Ovary (tissue), 9 donors: ENCODE data around the gene RFX5. TPM values are rescaled to one million over a fixed set of nuclear protein-coding genes. Genes with fewer than 3 reads are reported as not detected.
A peak's percentile ranks its signal among the peaks of the same experiment; 100 is the strongest.

Experiments
- DNase-seq, 5 donors: peaks; one replicate each; pipeline ENCODE4 v3.0.0-alpha.2; 2019 to 2020
- H3K27ac ChIP-seq, 2 donors: fragments of 200-600 bp; one replicate each; pipeline versions ENCODE4 v1.5.1 to v1.8.0; 2019 to 2022
- H3K27me3 ChIP-seq: fragments of 200-600 bp; one replicate; pipeline ENCODE4 v1.8.0; 2022
- H3K36me3 ChIP-seq: fragments of 200-600 bp; sonication (generic); one replicate; pipeline ENCODE4 v1.5.1; 2019
- H3K4me1 ChIP-seq: one replicate; pipeline ENCODE4 v1.8.1; 2013; ENCODE audit warnings: mild to moderate bottlenecking, moderate library complexity; ENCODE audit not compliant: insufficient read depth
- H3K4me3 ChIP-seq: fragments of 200-600 bp; sonication (generic); one replicate; pipeline ENCODE4 v1.5.1; 2017
- H3K9me3 ChIP-seq, 2 donors: fragments of 200-600 bp in 1 of 2; sonication (generic) in 1 of 2; one replicate each; pipeline versions ENCODE4 v1.5.1 to v1.8.1; 2013 to 2019; ENCODE audit warnings: mild to moderate bottlenecking in 1 of 2, moderate library complexity in 1 of 2
- EP300 ChIP-seq: sonication (generic); formaldehyde crosslinking; IDR thresholded peaks from one replicate; pipeline ENCODE4 v1.6.1; 2017; ENCODE audit warnings: antibody characterized with exemption
- POLR2A ChIP-seq: fragments of 450-650 bp; IDR thresholded peaks from one replicate; pipeline ENCODE4 v1.6.1; 2017; ENCODE audit warnings: antibody characterized with exemption, mild to moderate bottlenecking, moderate library complexity
- WGBS, 3 donors: extraction: QIAGEN DNeasy Blood & Tissue Kit in 1 of 3; methylation state at CpG; one replicate each; pipeline versions ENCODE4 v1.1.5 to v1.1.7; 2013 to 2017; 5-methylcytosine and 5-hydroxymethylcytosine counted together
- intact Hi-C, 4 donors: fragments of 100-400 bp; cut with DNase I; formaldehyde crosslinking; loops; one replicate each; pipeline versions ENCODE4 v1.11.0 to v1.15.1; 2022 to 2023
- polyA plus RNA-seq, 2 donors: library from polyadenylated mRNA; stranded (reverse); fragments of 200-250 nt in 1 of 2; fragments of 350-450 nt in 1 of 2; fragmentation: Illumina TruSeq in 1 of 2; extraction: RNeasy Lipid Tissue Mini Kit (QIAGEN cat#74804) in 1 of 2; gene quantifications; one replicate each; pipeline ENCODE4 v1.2.3, GENCODE V29; 2013 to 2014
- total RNA-seq, 7 donors: library from RNA; depleted of rRNA in 2 of 7; stranded (reverse); fragments of >200 nt in 2 of 7; fragmentation: NEBNext Ultra II Directional in 3 of 7; extraction: Animal tissue kit (Norgen Biotek cat#: 25700) in 3 of 7; gene quantifications; one replicate each; pipeline versions ENCODE4 v1.1.0 to v1.2.4, GENCODE V29; 2016 to 2023
- TF ChIP-seq, protein P1 (sequence below), 3 donors: fragments of 450-650 bp in 2 of 3; fragments of 200-600 bp in 1 of 3; IDR thresholded peaks; one replicate each; pipeline versions ENCODE4 v1.5.1 to v1.8.0; 2016 to 2022; ENCODE audit warnings: antibody characterized with exemption in 3 of 3, mild to moderate bottlenecking in 1 of 3
- donor health status: DM: no; HTN: no; CAD: no; lungs with moderate emphysema.
- donor health status: DM: no; HTN: no; CAD: no.
- donor health status: Bipolar disorder and iron deficiency.
- donor health status: DM: yes; HTN: yes; CAD: no.
- donor health status: DM: no; HTN: no; CAD: no.
- donor health status: DM: yes; HTN: yes; CAD: no.

The RFX5 gene
- total and polyA plus RNA-seq, 9 donors: 11.8 to 38.7 (median 22.6) TPM

DNA sequence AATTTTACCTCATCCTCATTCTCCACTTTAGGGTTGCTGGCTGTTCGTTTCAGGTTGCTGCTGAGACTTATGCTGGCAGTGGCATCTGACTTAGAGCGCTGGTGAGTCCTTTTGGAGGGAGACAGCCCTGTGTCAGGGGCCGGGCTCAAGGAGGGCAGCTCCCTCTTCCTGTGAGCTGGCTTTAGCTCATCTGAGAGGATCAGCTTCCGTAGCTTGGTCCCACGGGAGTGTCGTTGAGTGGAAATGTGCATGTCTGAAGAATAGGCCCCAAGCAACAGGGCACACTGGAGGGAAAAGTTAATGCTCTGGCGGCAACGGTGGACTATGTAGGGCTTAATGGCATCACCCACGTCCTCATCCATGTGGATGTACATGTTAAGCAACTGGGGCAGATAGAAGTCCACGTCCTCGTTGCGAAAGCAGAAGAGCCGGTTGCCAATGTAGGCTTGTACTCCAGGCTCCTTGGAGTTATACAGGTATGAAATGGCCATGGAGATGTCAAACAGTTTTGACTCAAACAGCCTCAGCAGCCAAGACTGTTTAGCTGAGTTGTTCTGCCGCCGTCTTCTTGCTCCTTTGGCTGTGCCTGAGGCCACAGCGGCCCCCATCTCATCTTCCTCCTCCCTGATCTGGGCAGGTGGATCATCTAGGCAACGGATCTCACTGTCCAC is 31.4 kb downstream of the RFX5 start:
- no peak for TF ChIP-seq EP300
- TF ChIP-seq, protein P1, sequence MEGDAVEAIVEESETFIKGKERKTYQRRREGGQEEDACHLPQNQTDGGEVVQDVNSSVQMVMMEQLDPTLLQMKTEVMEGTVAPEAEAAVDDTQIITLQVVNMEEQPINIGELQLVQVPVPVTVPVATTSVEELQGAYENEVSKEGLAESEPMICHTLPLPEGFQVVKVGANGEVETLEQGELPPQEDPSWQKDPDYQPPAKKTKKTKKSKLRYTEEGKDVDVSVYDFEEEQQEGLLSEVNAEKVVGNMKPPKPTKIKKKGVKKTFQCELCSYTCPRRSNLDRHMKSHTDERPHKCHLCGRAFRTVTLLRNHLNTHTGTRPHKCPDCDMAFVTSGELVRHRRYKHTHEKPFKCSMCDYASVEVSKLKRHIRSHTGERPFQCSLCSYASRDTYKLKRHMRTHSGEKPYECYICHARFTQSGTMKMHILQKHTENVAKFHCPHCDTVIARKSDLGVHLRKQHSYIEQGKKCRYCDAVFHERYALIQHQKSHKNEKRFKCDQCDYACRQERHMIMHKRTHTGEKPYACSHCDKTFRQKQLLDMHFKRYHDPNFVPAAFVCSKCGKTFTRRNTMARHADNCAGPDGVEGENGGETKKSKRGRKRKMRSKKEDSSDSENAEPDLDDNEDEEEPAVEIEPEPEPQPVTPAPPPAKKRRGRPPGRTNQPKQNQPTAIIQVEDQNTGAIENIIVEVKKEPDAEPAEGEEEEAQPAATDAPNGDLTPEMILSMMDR (IDR thresholded peaks at IDR 0.05): no peak
- TF ChIP-seq POLR2A: no peak
- 86 to 92% (median 89%) methylated on average over 17 of the region's 17 CpGs for WGBS, 3 donors
- DNase-seq: no peak
- no peaks in the 10 kb centered on the region for H3K9me3 ChIP-seq
- H3K36me3 ChIP-seq: no peaks in the 10 kb centered on the region
- no peak overlapping the region for H3K27ac ChIP-seq
- H3K4me1 ChIP-seq: peaks cover 22% of the 10 kb centered on the region
- no peaks in the 10 kb centered on the region for H3K27me3 ChIP-seq
- intact Hi-C loops: no loop called here
- H3K4me3 ChIP-seq: no peak overlapping the region

DNA sequence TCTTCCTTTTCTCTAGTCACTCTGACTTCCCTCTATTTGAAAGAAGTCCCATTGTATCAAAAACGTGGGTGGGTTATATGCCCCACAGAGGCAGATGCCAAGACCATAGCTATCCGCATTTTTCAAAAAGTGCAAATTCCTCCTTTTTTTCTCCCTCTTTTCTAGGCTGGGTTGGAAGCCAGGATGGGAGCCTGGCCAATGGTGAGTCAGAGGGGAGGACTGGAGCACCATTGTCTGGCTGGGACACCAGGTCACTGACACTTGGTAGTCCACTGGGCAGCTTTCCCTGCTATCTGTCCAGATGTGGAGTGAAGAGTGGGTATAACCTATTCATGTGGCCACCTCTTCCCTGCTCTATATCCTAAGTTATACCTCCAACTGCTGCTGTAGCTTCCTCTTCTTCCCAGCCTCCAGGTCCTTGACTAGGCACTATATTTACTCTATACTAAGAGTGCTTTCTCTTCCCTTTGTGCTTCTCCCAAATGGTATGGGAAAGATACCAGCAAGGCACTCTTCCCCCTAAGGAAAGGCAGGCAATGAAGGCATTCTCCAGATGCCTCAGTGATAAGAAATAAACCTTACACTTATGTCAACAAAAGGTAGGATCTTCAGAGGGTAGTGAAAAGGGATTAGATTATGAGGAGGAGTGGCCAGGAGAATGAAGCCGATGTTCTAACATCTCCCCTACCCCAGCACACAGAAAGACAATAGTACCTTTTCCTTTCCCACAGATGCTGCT is 32.7 kb downstream of the RFX5 start:
- Histone ChIP-seq H3K27ac (peak overlapping the region in 1 of 2 donors; percentile 13), H3K4me3 (no peak overlapping the region), H3K4me1 (peaks cover 29% of the 10 kb centered on the region), H3K36me3 (no peaks in the 10 kb centered on the region), H3K9me3 (no peaks in the 10 kb centered on the region), H3K27me3 (no peaks in the 10 kb centered on the region)
- TF ChIP-seq EP300 (no peak), POLR2A (no peak)
- TF ChIP-seq, protein P1 (IDR thresholded peaks at IDR 0.05): no peak
- DNase-seq: peak; percentile 88 to 93 (median 91)
- WGBS, 3 donors: 23 to 28% (median 25%) methylated on average over 3 of the region's 3 CpGs
- intact Hi-C loops: no loop called here

DNA sequence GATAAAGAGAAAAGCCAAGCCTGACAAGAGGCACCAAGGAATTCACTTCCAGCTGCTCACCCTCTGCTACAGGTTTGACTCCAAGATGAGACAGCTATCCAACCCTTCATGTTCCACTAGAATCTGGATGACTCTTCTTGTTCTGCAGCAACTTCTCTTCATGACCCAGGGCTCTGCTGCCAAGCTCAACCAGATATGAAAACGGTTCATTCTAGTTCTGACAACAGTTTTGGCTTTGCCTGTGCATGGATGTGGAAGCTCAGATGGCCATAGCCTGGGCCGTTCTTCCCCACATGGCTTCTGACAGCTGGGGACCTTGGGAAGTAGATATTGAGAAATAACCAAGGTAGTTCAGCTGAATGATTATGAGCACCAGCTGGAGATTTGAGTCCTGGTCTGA is 33.6 kb downstream of the RFX5 start:
- H3K9me3 ChIP-seq: no peaks in the 10 kb centered on the region
- no peak overlapping the region for H3K4me3 ChIP-seq
- no peaks in the 10 kb centered on the region for H3K36me3 ChIP-seq
- no peak for TF ChIP-seq POLR2A
- TF ChIP-seq EP300: no peak
- TF ChIP-seq, protein P1 (IDR thresholded peaks at IDR 0.05): no peak
- peaks cover 29% of the 10 kb centered on the region for H3K4me1 ChIP-seq
- H3K27me3 ChIP-seq: no peaks in the 10 kb centered on the region
- WGBS, 3 donors: 9 to 16% (median 12%) methylated on average over 2 of the region's 2 CpGs
- intact Hi-C loops: no loop called here
- peak overlapping the region in 1 of 2 donors; percentile 13 for H3K27ac ChIP-seq
- DNase-seq: peak in 1 of 5 donors; percentile 32

DNA sequence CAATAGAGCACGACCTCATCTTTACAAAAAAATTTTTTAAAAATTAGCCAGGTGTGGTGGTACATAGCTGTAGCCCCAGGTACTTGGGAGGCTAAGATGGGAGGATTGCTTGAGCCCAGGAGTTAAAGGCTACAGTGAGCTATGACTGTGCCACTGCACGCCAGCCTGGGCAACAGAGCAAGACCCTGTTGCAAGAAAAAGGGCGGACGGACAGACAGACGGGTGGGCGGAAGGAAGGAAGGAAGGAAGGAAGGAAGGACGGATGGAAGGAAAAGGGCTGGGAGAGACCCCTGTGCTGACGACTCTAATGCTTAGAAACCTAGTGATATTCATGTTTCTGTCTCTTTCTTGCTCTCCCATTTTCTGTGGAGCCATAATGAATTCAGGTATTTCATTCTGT is 34.2 kb downstream of the RFX5 start:
- Histone ChIP-seq H3K27me3 (no peaks in the 10 kb centered on the region), H3K9me3 (no peaks in the 10 kb centered on the region), H3K27ac (peak overlapping the region in 1 of 2 donors; percentile 69), H3K4me3 (no peak overlapping the region), H3K36me3 (no peaks in the 10 kb centered on the region), H3K4me1 (peaks cover 29% of the 10 kb centered on the region)
- DNase-seq: no peak
- intact Hi-C loops: no loop called here
- WGBS, 3 donors: 86 to 90% (median 88%) methylated on average over 8 of the region's 8 CpGs
- TF ChIP-seq EP300 (no peak), POLR2A (no peak)
- TF ChIP-seq, protein P1 (IDR thresholded peaks at IDR 0.05): no peak
